C4-2B (cell line): ENCODE data around the gene INIP.

ENCODE experiments used
- CTCF ChIP-seq: fragments of 450-650 bp; conservative IDR thresholded peaks from 2 replicates; pipeline ENCODE4 v1.5.1; 2017; ENCODE audit warnings: mild to moderate bottlenecking
- ZFX ChIP-seq: fragments of 450-650 bp; IDR thresholded peaks from 2 replicates; pipeline ENCODE4 v1.6.1; 2017

- TF ChIP-seq CTCF: peak; percentile 8
- TF ChIP-seq ZFX: no peak
Observed at GRCh38 chr9:112743216-112743836, 25.4 kb upstream of the INIP start.
